ES-I3 (cell line): ENCODE measurements around the gene PTPN11.

Experiments used
- H3K36me3 ChIP-seq: 2 replicates; pipeline ENCODE4 v1.6.1; 2013; ENCODE audit warnings: mild to moderate bottlenecking, low read length, control low read depth, moderate library complexity; ENCODE audit not compliant: insufficient read depth
- H3K4me1 ChIP-seq: 2 replicates; pipeline ENCODE4 v1.6.1; 2013; ENCODE audit warnings: mild to moderate bottlenecking, control low read depth, low read length; ENCODE audit not compliant: insufficient read depth
- H3K9ac ChIP-seq: 2 replicates; pipeline ENCODE4 v1.6.1; 2013; ENCODE audit warnings: low read depth, mild to moderate bottlenecking, low read length, moderate library complexity
- H3K9me3 ChIP-seq: 2 replicates; pipeline ENCODE4 v1.6.1; 2013; ENCODE audit warnings: mild to moderate bottlenecking, low read length, moderate library complexity; ENCODE audit not compliant: control insufficient read depth, insufficient read depth

The PTPN11 gene

GRCh38 chr12:112524676-112525425, 106.1 kb downstream of the PTPN11 start:
- H3K9me3 ChIP-seq, result no peaks in the 10 kb centered on the region
- H3K4me1 ChIP-seq, result no peaks in the 10 kb centered on the region
- no peaks in the 10 kb centered on the region for H3K36me3 ChIP-seq
- no peak overlapping the region for H3K9ac ChIP-seq

- H3K9ac ChIP-seq, result no peak overlapping the region
- no peaks in the 10 kb centered on the region for H3K9me3 ChIP-seq
- H3K36me3 ChIP-seq, result no peaks in the 10 kb centered on the region
- no peaks in the 10 kb centered on the region for H3K4me1 ChIP-seq
Measured at GRCh38 chr12:112525426-112525809, 106.7 kb downstream of the PTPN11 start.

GRCh38 chr12:112527082-112527481, 108.3 kb downstream of the PTPN11 start:
- no peaks in the 10 kb centered on the region for H3K4me1 ChIP-seq

DNA sequence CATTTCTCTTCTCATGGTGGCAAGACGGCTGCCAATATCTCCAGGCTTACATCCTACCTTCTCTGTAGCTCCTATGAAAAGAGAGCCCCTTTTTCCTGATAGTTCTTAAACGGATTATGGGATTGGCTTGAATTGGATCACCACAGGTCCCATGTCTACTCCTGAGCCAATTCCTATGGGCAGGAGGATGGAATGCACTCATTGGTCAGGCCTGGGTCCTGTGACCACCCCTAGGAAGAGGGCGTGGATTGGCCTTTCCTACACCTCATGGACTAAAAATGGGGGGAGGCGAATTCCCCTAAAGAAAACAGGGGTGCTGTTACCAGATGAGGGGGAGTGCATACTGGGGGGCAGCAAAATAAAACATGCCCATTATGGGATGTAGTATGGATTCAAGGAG, 108.8 kb downstream of the PTPN11 start:
- no peaks in the 10 kb centered on the region for H3K4me1 ChIP-seq
- no peak overlapping the region for H3K9ac ChIP-seq
- no peaks in the 10 kb centered on the region for H3K36me3 ChIP-seq
- H3K9me3 ChIP-seq, result no peaks in the 10 kb centered on the region

More at GRCh38 chr12:112527082-112527481, 108.3 kb downstream of the PTPN11 start:
- Histone ChIP-seq H3K9me3 (no peaks in the 10 kb centered on the region), H3K9ac (no peak overlapping the region), H3K36me3 (no peaks in the 10 kb centered on the region)

- H3K36me3 ChIP-seq, result no peaks in the 10 kb centered on the region
- H3K9ac ChIP-seq, result no peak overlapping the region
- H3K4me1 ChIP-seq, result no peaks in the 10 kb centered on the region
Measured at GRCh38 chr12:112528521-112528920, 109.8 kb downstream of the PTPN11 start.

DNA sequence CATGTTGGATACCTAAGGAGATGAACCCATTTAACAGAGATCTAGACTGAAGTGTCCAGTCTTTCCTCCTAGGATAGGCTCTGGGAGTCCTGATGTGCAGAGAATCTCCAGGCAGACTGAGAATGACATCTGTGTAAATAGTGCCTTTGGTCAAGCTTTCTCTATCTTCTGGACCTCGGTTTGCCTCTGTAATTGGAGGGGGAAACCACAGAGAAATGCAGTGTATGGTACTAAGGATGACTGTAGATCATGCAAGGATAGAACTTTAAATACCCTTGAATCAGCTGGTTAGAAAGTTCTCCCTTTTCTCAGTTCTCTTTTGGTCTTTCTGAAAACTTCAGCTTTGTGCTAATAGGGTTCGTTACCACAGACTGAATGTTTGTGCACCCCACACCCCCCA, 112.2 kb downstream of the PTPN11 start:
- no peak overlapping the region for H3K9ac ChIP-seq
- H3K4me1 ChIP-seq, result no peaks in the 10 kb centered on the region
- H3K9me3 ChIP-seq, result no peaks in the 10 kb centered on the region
- no peaks in the 10 kb centered on the region for H3K36me3 ChIP-seq

More at GRCh38 chr12:112528521-112528920, 109.8 kb downstream of the PTPN11 start:
- no peaks in the 10 kb centered on the region for H3K9me3 ChIP-seq

GRCh38 chr12:112532106-112532505, 113.4 kb downstream of the PTPN11 start:
- no peaks in the 10 kb centered on the region for H3K9me3 ChIP-seq
- no peaks in the 10 kb centered on the region for H3K4me1 ChIP-seq
- H3K9ac ChIP-seq, result no peak overlapping the region
- H3K36me3 ChIP-seq, result no peaks in the 10 kb centered on the region

- H3K36me3 ChIP-seq, result no peaks in the 10 kb centered on the region
- no peaks in the 10 kb centered on the region for H3K9me3 ChIP-seq
- H3K4me1 ChIP-seq, result peaks cover 3% of the 10 kb centered on the region; the same call in 1 of the 2 replicates
- H3K9ac ChIP-seq, result no peak overlapping the region
Measured at GRCh38 chr12:112533528-112533927, 114.8 kb downstream of the PTPN11 start.

DNA sequence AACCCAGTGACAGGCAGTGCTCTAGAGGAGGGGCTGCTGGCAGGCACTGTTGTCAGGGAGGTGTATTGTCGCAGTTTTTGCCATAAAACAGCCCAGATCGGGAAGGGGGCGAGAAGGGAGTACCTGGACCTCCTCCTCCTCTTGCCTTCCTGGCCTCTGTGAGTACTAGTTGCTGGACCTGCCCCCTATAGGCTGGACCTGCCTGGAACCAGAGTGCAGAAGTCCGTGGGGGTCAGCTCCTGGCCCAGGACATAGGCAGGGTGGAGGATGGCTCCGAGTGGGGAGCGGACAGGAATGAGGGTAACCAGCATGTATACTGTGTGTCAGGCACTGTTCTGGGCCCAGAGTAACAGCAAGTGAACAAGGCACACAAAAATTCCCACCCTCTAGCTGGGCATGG, 116.3 kb downstream of the PTPN11 start:
- peaks cover 3% of the 10 kb centered on the region; the same call in 1 of the 2 replicates for H3K4me1 ChIP-seq
- no peaks in the 10 kb centered on the region for H3K36me3 ChIP-seq
- H3K9ac ChIP-seq, result no peak overlapping the region
- no peaks in the 10 kb centered on the region for H3K9me3 ChIP-seq

GRCh38 chr12:112535637-112536366, 117.1 kb downstream of the PTPN11 start:
- Histone ChIP-seq H3K9me3 (no peaks in the 10 kb centered on the region), H3K36me3 (no peaks in the 10 kb centered on the region), H3K4me1 (peaks cover 3% of the 10 kb centered on the region; the same call in 1 of the 2 replicates), H3K9ac (no peak overlapping the region)

DNA sequence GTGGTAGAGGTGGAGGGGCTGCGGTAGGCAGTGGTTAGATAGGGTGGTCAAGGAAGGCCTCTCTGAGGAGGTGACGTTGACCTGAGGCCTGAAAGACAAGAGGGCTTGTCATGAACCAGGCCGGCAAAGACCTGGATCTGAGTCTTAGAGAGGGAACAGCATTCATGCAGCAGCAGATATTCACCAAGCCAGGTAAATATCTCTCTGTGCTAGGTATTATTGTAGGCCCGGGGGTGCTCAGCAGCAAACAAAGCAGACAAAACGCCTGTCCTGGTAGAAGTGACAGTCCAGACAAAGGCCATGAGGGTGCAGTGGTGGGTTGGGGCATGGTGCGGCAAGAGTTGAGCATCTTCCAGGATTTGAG, 117.6 kb downstream of the PTPN11 start:
- no peak overlapping the region for H3K9ac ChIP-seq
- peaks cover 3% of the 10 kb centered on the region; the same call in 1 of the 2 replicates for H3K4me1 ChIP-seq
- H3K9me3 ChIP-seq, result no peaks in the 10 kb centered on the region
- no peaks in the 10 kb centered on the region for H3K36me3 ChIP-seq

GRCh38 chr12:112537710-112538396, 119.1 kb downstream of the PTPN11 start:
- no peaks in the 10 kb centered on the region for H3K36me3 ChIP-seq
- H3K9ac ChIP-seq, result no peak overlapping the region
- peaks cover 3% of the 10 kb centered on the region; the same call in 1 of the 2 replicates for H3K4me1 ChIP-seq
- H3K9me3 ChIP-seq, result no peaks in the 10 kb centered on the region

- Histone ChIP-seq H3K9me3 (no peaks in the 10 kb centered on the region), H3K4me1 (peaks cover 3% of the 10 kb centered on the region; the same call in 1 of the 2 replicates), H3K36me3 (no peaks in the 10 kb centered on the region), H3K9ac (no peak overlapping the region)
Measured at GRCh38 chr12:112538740-112539139, 120.0 kb downstream of the PTPN11 start.

GRCh38 chr12:112539221-112539620, 120.5 kb downstream of the PTPN11 start:
- no peaks in the 10 kb centered on the region for H3K36me3 ChIP-seq
- no peak overlapping the region for H3K9ac ChIP-seq
- H3K4me1 ChIP-seq, result peaks cover 3% of the 10 kb centered on the region; the same call in 1 of the 2 replicates
- H3K9me3 ChIP-seq, result no peaks in the 10 kb centered on the region
